Measurements from ENCODE around the gene CILP.
"Not testable (repeated sequence)": the region's sequence is repeated elsewhere in the genome, so short reads cannot be mapped to it uniquely, and the experiment has no call there.

CILP gene

GRCh38 chr15:65189102-65189740 is 22.1 kb downstream of the CILP start:
- no peak for FAIRE-seq

- not testable (repeated sequence) for FAIRE-seq
These were observed 22.8 kb downstream of the CILP start for GRCh38 chr15:65188472-65188871.

DNA sequence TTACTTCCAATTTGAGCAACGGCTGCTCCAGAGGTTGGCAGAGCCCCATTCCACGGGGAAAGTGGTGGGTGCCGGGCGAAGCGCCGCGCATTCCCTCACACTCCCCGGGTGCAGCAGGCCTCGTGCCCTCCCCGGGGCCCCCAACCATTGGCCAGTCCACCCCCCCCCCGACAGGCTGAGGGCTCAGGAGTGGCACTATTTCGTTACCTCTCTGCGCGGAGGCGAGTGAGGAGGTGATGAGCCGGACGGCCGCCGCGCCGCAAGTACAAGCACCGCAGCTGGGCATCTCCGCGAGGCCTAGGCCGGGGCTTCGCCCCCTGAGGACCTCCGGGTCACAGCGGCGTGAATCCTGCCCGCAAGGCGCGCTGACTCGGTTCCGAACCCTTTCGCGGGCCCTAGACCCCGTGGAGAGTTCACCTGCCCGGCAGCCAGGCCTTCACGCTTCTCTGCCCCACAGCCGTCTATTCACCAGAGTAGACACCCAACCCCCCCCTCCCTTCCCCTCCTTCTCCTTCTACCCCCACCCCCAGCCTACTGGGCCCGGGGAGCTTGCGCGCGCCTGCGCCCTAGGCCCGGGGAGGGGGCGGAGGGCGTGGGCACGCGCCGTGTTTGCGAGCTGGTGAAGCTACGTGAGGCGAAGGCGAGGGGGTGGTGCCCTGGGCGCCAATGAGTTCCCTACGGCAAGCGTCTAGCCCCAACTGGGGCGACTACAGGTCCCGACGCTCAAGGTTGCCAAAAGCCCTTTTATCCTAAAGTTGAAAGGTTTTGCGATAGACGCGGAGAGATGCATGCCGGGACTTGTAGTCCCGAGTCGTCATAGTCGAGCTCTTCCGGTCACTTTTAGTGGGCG is 26.2 kb downstream of the CILP start, which contains the start of gene CLPX:
Gene CLPX, minus strand, starts transcription at position 475 of the 850 bp plus-strand sequence. Its CDS starts 189 bp downstream, at position 286.
- no peak for FAIRE-seq

DNA sequence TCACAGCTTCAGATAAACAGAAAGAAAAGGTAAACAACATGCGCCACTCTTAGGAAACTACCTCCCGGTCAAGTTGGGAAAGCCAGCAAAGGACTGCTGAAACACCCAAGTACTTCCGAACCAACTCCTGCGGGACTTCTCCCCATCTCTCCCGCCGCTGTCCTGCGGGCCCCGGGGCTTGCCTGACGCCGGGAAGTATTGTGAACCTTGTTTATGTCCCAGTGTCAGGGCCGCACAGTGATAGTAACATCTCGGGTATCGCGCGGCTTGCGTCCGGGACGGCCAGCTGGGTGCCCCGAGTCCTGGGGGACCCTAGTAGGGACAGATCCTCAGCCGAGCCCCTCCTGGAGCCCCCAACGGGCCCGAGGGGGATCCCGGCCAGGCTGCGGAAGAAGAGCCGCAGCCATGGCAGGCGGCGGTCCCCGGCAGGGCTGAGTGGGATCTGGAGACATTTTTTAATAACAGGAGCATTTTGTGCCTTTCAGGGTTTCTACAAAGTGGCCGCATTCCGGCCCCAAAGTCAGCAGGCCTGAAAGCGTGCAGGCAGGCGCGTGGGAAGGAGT is 26.9 kb downstream of the CILP start:
- no peak for FAIRE-seq

DNA sequence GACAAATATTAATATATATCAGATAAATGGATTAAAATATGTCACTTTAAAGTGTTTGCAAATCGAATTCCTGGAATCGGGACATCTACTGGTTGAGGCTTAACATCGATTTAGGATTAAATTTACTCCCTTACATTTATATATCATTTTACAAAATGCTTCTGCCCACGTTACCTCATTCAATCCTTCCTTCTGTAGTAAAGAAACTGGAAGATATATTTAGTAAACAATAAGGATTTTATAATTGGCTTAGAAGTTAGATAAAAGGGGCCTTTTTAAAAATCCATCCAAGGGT is 27.5 kb downstream of the CILP start:
- no peak for FAIRE-seq

- no peak for FAIRE-seq
These were observed 28.7 kb downstream of the CILP start for GRCh38 chr15:65182538-65182937.

GRCh38 chr15:65181582-65182353 is 29.5 kb downstream of the CILP start:
- FAIRE-seq: not testable (repeated sequence)

DNA sequence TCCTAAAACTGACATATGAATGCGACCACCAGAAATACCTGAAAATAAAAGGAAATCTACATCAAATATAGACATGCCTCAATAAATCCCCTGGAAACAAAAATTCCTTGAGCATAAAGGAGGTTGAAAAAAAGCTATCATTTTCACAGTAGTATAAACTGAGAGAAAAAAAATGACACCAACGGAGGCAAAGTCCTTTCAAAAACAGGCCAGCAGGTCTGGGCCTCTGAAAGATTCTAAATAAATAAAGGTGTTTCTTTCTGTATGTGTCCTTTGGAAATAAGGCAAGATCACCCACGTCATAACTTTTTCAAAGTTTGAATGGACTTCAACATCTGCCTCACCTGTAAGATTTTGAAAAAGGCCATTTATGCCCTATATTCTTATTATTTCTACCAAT is 31.1 kb downstream of the CILP start:
- FAIRE-seq: no peak

- no peak for FAIRE-seq
These were observed 33.4 kb downstream of the CILP start for GRCh38 chr15:65177901-65178300.

- no peak for FAIRE-seq
These were observed 35.2 kb downstream of the CILP start for GRCh38 chr15:65176056-65176455.

- FAIRE-seq: no peak
These were observed 35.8 kb downstream of the CILP start for GRCh38 chr15:65175511-65175910.

DNA sequence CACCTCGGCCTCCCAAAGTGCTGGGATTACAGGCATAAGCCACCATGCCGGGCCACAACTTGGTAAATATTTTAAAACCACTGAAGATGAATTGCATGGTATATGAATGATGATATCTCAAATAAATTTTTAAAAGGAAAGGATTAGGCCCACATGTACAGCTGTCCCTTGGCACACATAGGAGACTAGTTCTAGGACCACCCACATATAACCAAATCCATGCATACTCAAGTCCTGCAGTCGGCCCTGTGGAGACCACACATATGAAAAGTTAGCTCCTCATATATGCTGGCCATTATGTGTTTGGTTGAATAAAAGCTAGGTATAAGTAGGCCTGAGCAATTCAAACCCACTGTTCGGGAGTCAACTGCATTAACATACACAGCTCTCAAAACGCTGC is 36.8 kb downstream of the CILP start:
- no peak for FAIRE-seq

- no peak for FAIRE-seq
These were observed 38.7 kb downstream of the CILP start for GRCh38 chr15:65172531-65172930.

GRCh38 chr15:65171428-65171827 is 39.8 kb downstream of the CILP start:
- FAIRE-seq: no peak

DNA sequence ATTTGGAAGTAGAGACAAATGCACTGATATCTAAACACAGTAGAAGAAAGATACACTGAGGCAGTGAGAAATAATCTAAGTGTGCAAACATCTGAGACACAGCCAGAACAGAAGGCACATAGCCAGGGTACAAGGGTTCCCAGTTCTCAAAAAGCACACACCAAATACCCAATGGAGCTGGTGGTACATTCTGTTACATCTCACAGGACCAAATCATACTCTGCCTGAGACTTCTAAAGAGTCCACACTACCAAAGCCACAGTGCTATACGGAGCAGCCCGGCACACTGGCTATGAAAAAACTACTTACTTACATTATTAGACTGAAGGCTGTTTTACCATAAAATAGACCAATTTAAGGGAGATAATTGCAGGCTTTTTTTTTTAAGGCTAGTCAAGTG is 45.4 kb downstream of the CILP start:
- no peak for FAIRE-seq

GRCh38 chr15:65164139-65164538 is 47.1 kb downstream of the CILP start:
- no peak for FAIRE-seq

- no peak for FAIRE-seq
These were observed 48.2 kb downstream of the CILP start for GRCh38 chr15:65163041-65163440.

- no peak for FAIRE-seq
These were observed 54.6 kb downstream of the CILP start for GRCh38 chr15:65156692-65157091.

DNA sequence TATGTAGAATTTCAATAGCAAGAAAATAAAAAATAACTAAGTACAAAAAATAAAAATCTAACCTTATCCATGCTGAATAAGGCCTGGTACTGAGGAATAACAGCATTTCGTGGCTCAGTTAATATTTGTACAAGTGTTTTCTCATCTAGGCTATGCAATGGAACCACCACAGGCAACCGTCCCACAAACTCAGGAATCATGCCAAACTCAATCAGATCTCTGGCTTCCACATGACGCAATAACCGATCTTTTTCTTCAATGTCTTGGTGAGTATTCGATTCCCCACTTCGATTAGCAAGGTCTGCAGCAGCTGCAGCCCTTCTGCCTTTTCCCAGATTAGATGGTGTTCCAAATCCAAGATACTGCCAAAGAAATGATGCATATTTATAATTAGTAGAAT is 56.6 kb downstream of the CILP start:
- FAIRE-seq: no peak

GRCh38 chr15:65147902-65148301 is 63.4 kb downstream of the CILP start:
- no peak for FAIRE-seq

DNA sequence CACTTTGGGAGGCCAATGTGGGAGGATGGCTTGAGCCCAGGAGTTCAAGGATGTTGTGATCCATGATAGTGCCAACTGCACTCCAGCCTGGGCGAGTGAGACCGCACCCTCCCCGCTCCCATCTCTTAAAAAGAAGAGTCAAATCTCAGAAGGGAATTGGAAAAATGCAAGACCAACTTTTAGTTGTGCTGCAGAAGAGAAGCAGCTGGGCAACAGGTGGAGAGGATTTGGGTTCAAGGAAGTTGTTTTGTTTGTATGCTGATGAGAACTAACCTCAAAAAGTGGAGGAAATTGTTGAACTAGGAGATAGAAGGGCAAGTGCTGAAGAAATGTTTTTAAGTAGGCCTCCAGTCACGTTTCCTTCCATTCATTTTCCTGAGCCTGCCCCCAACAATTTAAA is 64.8 kb downstream of the CILP start:
- no peak for FAIRE-seq

Measured in colon (tissue), 2 donors.